ENCODE results near the gene TRABD. TPM values are rescaled to one million over a fixed set of nuclear protein-coding genes. Genes with fewer than 3 reads are reported as not detected.

The TRABD gene
- total RNA-seq, 2 experiments from 2014 or later, result 184 to 193 TPM

- Histone ChIP-seq H3K9me3 (ENCODE audit: control insufficient read depth in 1 of 2, insufficient read depth in 1 of 2, low read length in 2 of 2) (no peaks in the 10 kb centered on the region), H3K27ac (ENCODE audit: low read depth in 1 of 2, low read length in 2 of 2) (no peak overlapping the region), H3K27me3 (ENCODE audit: control insufficient read depth in 1 of 2, insufficient read depth in 2 of 2, low read length in 2 of 2) (peaks cover 0 to 2% of the 10 kb centered on the region in 2 experiments), H3K4me3 (ENCODE audit: low read length) (no peak overlapping the region), H3K36me3 (ENCODE audit: insufficient read depth, low read length) (peaks cover 4% of the 10 kb centered on the region), H3K4me1 (ENCODE audit: insufficient read depth, low read length) (peaks cover 40% of the 10 kb centered on the region)
- intact Hi-C loops (cut with DNase I, micrococcal nuclease), result loop anchor here in 1 of 2 experiments (2.0 kb wide), 1 partner anchor 19 kb away; no protein-coding TSS in a partner anchor
- ChIA-PET CTCF (interaction anchor here (0.8 kb wide), 1 partner anchor 18 kb away, joined by 3 read pairs; no protein-coding TSS in a partner anchor), POLR2A (interaction anchor here (0.5 kb wide), 1 partner anchor 414 kb away, joined by 3 read pairs; no protein-coding TSS in a partner anchor)
- peaks cover 12% of the 10 kb centered on the region for H3K27me3 Mint-ChIP-seq
- H3K36me3 Mint-ChIP-seq (ENCODE audit: low read depth), result peaks cover 4% of the 10 kb centered on the region
- peak overlapping the region; percentile 64 for H3K27ac Mint-ChIP-seq
- ATAC-seq (ENCODE audit: poor library complexity) (no peak), DNase-seq (peak in 1 of 14 experiments; percentile 37)
- H3K4me3 Mint-ChIP-seq, result peak overlapping the region; percentile 85
- no peak for TF ChIP-seq CTCF (IDR thresholded peaks at IDR 0.05)
- peaks cover 16% of the 10 kb centered on the region for H3K4me1 Mint-ChIP-seq (ENCODE audit: low read depth)
- H3K9me3 Mint-ChIP-seq, result no peaks in the 10 kb centered on the region
Measured at GRCh38 chr22:50184004-50184901, 1.5 kb upstream of the TRABD start.

DNA sequence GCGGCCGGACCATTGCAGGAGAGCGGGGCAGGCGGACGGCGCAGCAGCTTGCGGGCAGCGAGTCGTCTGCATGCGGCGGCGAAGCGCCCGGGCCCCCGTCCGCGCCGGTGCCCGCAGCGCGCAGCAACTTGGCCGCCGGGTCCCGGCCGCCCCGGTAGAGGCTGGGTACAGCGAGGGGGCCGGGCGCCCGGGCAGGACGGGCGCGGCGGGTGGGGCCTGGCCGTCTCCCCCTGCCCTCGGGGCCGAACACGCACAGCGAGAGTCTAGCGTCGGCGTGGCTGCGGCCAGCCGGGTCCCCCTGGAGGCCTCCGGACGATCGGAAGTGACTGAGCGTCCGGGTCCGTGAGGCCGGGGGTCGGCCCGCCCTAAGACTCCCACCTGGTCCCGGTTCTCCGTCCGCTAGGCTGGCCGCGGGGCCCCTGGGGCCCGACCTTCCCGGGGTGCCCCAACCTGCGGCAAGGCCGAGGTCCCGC, 775 bp upstream of the TRABD start:
- ATAC-seq (ENCODE audit: poor library complexity) (no peak), DNase-seq (no peak)
- peak overlapping the region; percentile 60 for H3K4me3 ChIP-seq (ENCODE audit: low read length)
- Mint-ChIP-seq H3K27me3 (peaks cover 7% of the 10 kb centered on the region), H3K4me3 (peak overlapping the region; percentile 89), H3K4me1 (ENCODE audit: low read depth) (peaks cover 23% of the 10 kb centered on the region), H3K27ac (peak overlapping the region; percentile 47), H3K36me3 (ENCODE audit: low read depth) (peaks cover 4% of the 10 kb centered on the region), H3K9me3 (no peaks in the 10 kb centered on the region)
- ChIA-PET POLR2A (no interaction called here), CTCF (interaction anchor here (0.8 kb wide), 1 partner anchor 17 kb away, joined by 3 read pairs; no protein-coding TSS in a partner anchor)
- TF ChIP-seq CTCF (IDR thresholded peaks at IDR 0.05), result no peak
- no peaks in the 10 kb centered on the region for H3K9me3 ChIP-seq (ENCODE audit: control insufficient read depth in 1 of 2, insufficient read depth in 1 of 2, low read length in 2 of 2)
- peaks cover 4% of the 10 kb centered on the region for H3K36me3 ChIP-seq (ENCODE audit: insufficient read depth, low read length)
- intact Hi-C loops (cut with DNase I, micrococcal nuclease), result loop anchor here in 1 of 2 experiments (2.0 to 5.0 kb wide), 3 partner anchors 18 to 268 kb away; partner anchors contain the start of genes ALG12 and CRELD2
- H3K4me1 ChIP-seq (ENCODE audit: insufficient read depth, low read length), result peaks cover 47% of the 10 kb centered on the region
- H3K27me3 ChIP-seq (ENCODE audit: control insufficient read depth in 1 of 2, insufficient read depth in 2 of 2, low read length in 2 of 2), result peaks cover 0 to 2% of the 10 kb centered on the region in 2 experiments
- H3K27ac ChIP-seq (ENCODE audit: low read depth in 1 of 2, low read length in 2 of 2), result no peak overlapping the region

DNA sequence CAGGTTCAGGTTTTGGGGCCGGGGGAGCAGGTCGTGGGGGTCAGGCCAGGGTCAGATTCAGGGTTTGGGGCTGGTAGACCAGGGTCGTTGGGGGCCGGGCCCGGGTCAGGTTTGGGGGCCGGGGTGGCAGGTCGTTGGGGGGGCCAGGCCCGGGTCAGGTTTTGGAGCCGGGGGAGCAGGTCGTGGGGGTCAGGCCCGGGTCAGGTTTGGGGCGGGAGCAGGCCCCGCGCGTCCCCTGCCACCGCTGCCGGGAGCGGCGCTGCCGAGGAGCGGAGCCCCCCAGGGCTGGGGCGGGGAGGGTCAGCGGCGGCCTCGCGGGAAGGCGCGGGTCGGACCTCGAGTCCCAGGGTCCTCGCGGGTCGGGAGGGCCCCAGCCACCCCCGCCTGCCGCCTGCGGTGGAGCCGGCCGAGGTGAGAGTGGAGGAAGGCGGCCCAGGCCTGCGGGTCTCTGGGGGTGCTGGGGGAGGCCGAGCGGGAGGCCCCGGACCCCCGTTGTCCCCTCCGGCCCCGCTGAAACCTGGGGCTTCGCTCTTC, 535 bp downstream of the TRABD start:
- intact Hi-C loops (cut with DNase I, micrococcal nuclease), result loop anchor here in 1 of 2 experiments (5.0 kb wide), 2 partner anchors 56 to 269 kb away; partner anchors contain the start of genes ALG12 and CRELD2
- CTCF ChIA-PET, result no interaction called here
- H3K4me1 ChIP-seq (ENCODE audit: insufficient read depth, low read length), result peaks cover 60% of the 10 kb centered on the region
- Mint-ChIP-seq H3K9me3 (no peaks in the 10 kb centered on the region), H3K4me3 (peak overlapping the region; percentile 95), H3K4me1 (ENCODE audit: low read depth) (peaks cover 27% of the 10 kb centered on the region), H3K27ac (peak overlapping the region; percentile 96), H3K27me3 (peaks cover 4% of the 10 kb centered on the region), H3K36me3 (ENCODE audit: low read depth) (peaks cover 13% of the 10 kb centered on the region)
- ATAC-seq (ENCODE audit: poor library complexity) (no peak), DNase-seq (no peak)
- peak overlapping the region; percentile 56 to 60 for H3K27ac ChIP-seq (ENCODE audit: low read depth in 1 of 2, low read length in 2 of 2)
- H3K36me3 ChIP-seq (ENCODE audit: insufficient read depth, low read length), result peaks cover 4% of the 10 kb centered on the region
- peak overlapping the region; percentile 62 for H3K4me3 ChIP-seq (ENCODE audit: low read length)
- no peaks in the 10 kb centered on the region for H3K9me3 ChIP-seq (ENCODE audit: control insufficient read depth in 1 of 2, insufficient read depth in 1 of 2, low read length in 2 of 2)
- peaks cover 0 to 2% of the 10 kb centered on the region in 2 experiments for H3K27me3 ChIP-seq (ENCODE audit: control insufficient read depth in 1 of 2, insufficient read depth in 2 of 2, low read length in 2 of 2)
- no peak for TF ChIP-seq CTCF (IDR thresholded peaks at IDR 0.05)
- POLR2A ChIA-PET, result no interaction called here
